Stimulated activated naive B cell treated with anti-CD40 and anti-IgM and Interleukin-4, amounts not matched to agents 10 μg/mL and 1 μg/mL and 100 μg/mL, for 72 hours (primary cell): ENCODE results near the gene PEX26.
"Not testable (repeated sequence)": the region's sequence is repeated elsewhere in the genome, so short reads cannot be mapped to it uniquely, and the experiment has no call there.

Experiments used
- ATAC-seq, 2 donors: fragments of 150-1000 bp; cut with Tn5 transposase; replicated peaks; 2 replicates each; pipeline ENCODE4 v1.10.0; 2021; ENCODE audit warnings: moderate library complexity in 1 of 2
- DNase-seq: peaks from one replicate; pipeline ENCODE4 v3.0.0; 2021
- H3K27ac Mint-ChIP-seq: one replicate; pipeline ENCODE4 v1.8.0; 2022; ENCODE audit warnings: mild to moderate bottlenecking, mixed read lengths
- H3K27me3 Mint-ChIP-seq, 2 donors: one replicate each; pipeline ENCODE4 v1.8.0; 2022; ENCODE audit warnings: mixed read lengths in 2 of 2
- H3K36me3 Mint-ChIP-seq, 2 donors: one replicate each; pipeline ENCODE4 v1.8.0; 2022; ENCODE audit warnings: mixed read lengths in 2 of 2, mild to moderate bottlenecking in 1 of 2
- H3K4me1 Mint-ChIP-seq, 2 donors: one replicate each; pipeline ENCODE4 v1.8.0; 2022; ENCODE audit warnings: mixed read lengths in 2 of 2, mild to moderate bottlenecking in 1 of 2
- H3K4me3 Mint-ChIP-seq, 2 donors: one replicate each; pipeline ENCODE4 v1.8.0; 2022; ENCODE audit warnings: mild to moderate bottlenecking in 2 of 2, mixed read lengths in 2 of 2, moderate library complexity in 1 of 2
- H3K9me3 Mint-ChIP-seq, 2 donors: one replicate each; pipeline ENCODE4 v1.8.0; 2022; ENCODE audit warnings: mixed read lengths in 2 of 2, mild to moderate bottlenecking in 1 of 2

Gene PEX26

GRCh38 chr22:18048441-18048898, 29.3 kb upstream of the PEX26 start:
- DNase-seq (no peak), ATAC-seq (no peak)
- Mint-ChIP-seq H3K4me1 (peaks cover 9% of the 10 kb centered on the region in 2 donors), H3K9me3 (no peaks in the 10 kb centered on the region), H3K27ac (no peak overlapping the region), H3K4me3 (peak overlapping the region; percentile 1 to 23), H3K36me3 (no peaks in the 10 kb centered on the region), H3K27me3 (peaks cover 5 to 6% of the 10 kb centered on the region in 2 donors)

GRCh38 chr22:18050065-18050464, 27.7 kb upstream of the PEX26 start:
- peaks cover 5 to 6% of the 10 kb centered on the region in 2 donors for H3K27me3 Mint-ChIP-seq
- no peak overlapping the region for H3K4me3 Mint-ChIP-seq
- ATAC-seq = no peak

GRCh38 chr22:18051113-18051512, 26.7 kb upstream of the PEX26 start:
- not testable (repeated sequence) for ATAC-seq, H3K27me3 Mint-ChIP-seq, H3K36me3 Mint-ChIP-seq, H3K27ac Mint-ChIP-seq, DNase-seq, H3K4me3 Mint-ChIP-seq, H3K9me3 Mint-ChIP-seq
- peaks cover 17 to 21% of the 10 kb centered on the region in 2 donors for H3K4me1 Mint-ChIP-seq

More at GRCh38 chr22:18050065-18050464, 27.7 kb upstream of the PEX26 start:
- no peak for DNase-seq
- no peak overlapping the region for H3K27ac Mint-ChIP-seq
- H3K4me1 Mint-ChIP-seq = peaks cover 12 to 17% of the 10 kb centered on the region in 2 donors
- no peaks in the 10 kb centered on the region for H3K36me3 Mint-ChIP-seq
- no peaks in the 10 kb centered on the region for H3K9me3 Mint-ChIP-seq

- H3K36me3 Mint-ChIP-seq, ATAC-seq, DNase-seq, H3K4me3 Mint-ChIP-seq, H3K9me3 Mint-ChIP-seq, H3K27me3 Mint-ChIP-seq, H3K27ac Mint-ChIP-seq: not testable (repeated sequence)
- H3K4me1 Mint-ChIP-seq = peaks cover 34 to 44% of the 10 kb centered on the region in 2 donors
Measured at GRCh38 chr22:18053216-18053946, 24.4 kb upstream of the PEX26 start.

GRCh38 chr22:18055619-18056160, 22.1 kb upstream of the PEX26 start:
- H3K4me3 Mint-ChIP-seq = no peak overlapping the region
- no peaks in the 10 kb centered on the region for H3K9me3 Mint-ChIP-seq
- peaks cover 44 to 57% of the 10 kb centered on the region in 2 donors for H3K4me1 Mint-ChIP-seq
- no peak for DNase-seq
- ATAC-seq = no peak
- peak overlapping the region; percentile 97 for H3K27ac Mint-ChIP-seq
- no peaks in the 10 kb centered on the region for H3K27me3 Mint-ChIP-seq
- H3K36me3 Mint-ChIP-seq = no peaks in the 10 kb centered on the region

- no peaks in the 10 kb centered on the region for H3K27me3 Mint-ChIP-seq
- ATAC-seq (peak; percentile 20 to 35), DNase-seq (no peak)
- H3K4me3 Mint-ChIP-seq = peak overlapping the region; percentile 58 to 74
- H3K4me1 Mint-ChIP-seq = peaks cover 47 to 60% of the 10 kb centered on the region in 2 donors
- peak overlapping the region; percentile 97 for H3K27ac Mint-ChIP-seq
- H3K9me3 Mint-ChIP-seq = no peaks in the 10 kb centered on the region
- H3K36me3 Mint-ChIP-seq = no peaks in the 10 kb centered on the region
Measured at GRCh38 chr22:18056161-18056666, 21.6 kb upstream of the PEX26 start.

GRCh38 chr22:18056807-18057474, 20.8 kb upstream of the PEX26 start:
- no peaks in the 10 kb centered on the region for H3K36me3 Mint-ChIP-seq
- H3K9me3 Mint-ChIP-seq = no peaks in the 10 kb centered on the region
- H3K4me3 Mint-ChIP-seq = peak overlapping the region; percentile 58 to 74
- peak; percentile 78 for DNase-seq
- peaks cover 47 to 62% of the 10 kb centered on the region in 2 donors for H3K4me1 Mint-ChIP-seq
- ATAC-seq = peak; percentile 80 to 83
- H3K27me3 Mint-ChIP-seq = no peaks in the 10 kb centered on the region
- H3K27ac Mint-ChIP-seq = peak overlapping the region; percentile 97

GRCh38 chr22:18057568-18058209, 20.1 kb upstream of the PEX26 start:
- peak; percentile 87 to 88 for ATAC-seq
- Mint-ChIP-seq H3K36me3 (no peaks in the 10 kb centered on the region), H3K4me3 (peak overlapping the region; percentile 58 to 74), H3K27me3 (no peaks in the 10 kb centered on the region), H3K4me1 (peaks cover 47 to 62% of the 10 kb centered on the region in 2 donors), H3K9me3 (no peaks in the 10 kb centered on the region), H3K27ac (peak overlapping the region; percentile 97)
- DNase-seq = peak; percentile 84

- Mint-ChIP-seq H3K4me1 (peaks cover 48 to 62% of the 10 kb centered on the region in 2 donors), H3K9me3 (no peaks in the 10 kb centered on the region), H3K4me3 (no peak overlapping the region), H3K27me3 (no peaks in the 10 kb centered on the region), H3K36me3 (no peaks in the 10 kb centered on the region), H3K27ac (peak overlapping the region; percentile 52)
- no peak for DNase-seq
- ATAC-seq = no peak
Measured at GRCh38 chr22:18058371-18059093, 19.3 kb upstream of the PEX26 start.

GRCh38 chr22:18059094-18059417, 18.7 kb upstream of the PEX26 start:
- H3K9me3 Mint-ChIP-seq = no peaks in the 10 kb centered on the region
- no peak overlapping the region for H3K27ac Mint-ChIP-seq
- DNase-seq (no peak), ATAC-seq (no peak)
- no peaks in the 10 kb centered on the region for H3K27me3 Mint-ChIP-seq
- no peak overlapping the region for H3K4me3 Mint-ChIP-seq
- peaks cover 48 to 64% of the 10 kb centered on the region in 2 donors for H3K4me1 Mint-ChIP-seq
- H3K36me3 Mint-ChIP-seq = no peaks in the 10 kb centered on the region

GRCh38 chr22:18059473-18059872, 18.3 kb upstream of the PEX26 start:
- no peak for ATAC-seq
- Mint-ChIP-seq H3K4me1 (peaks cover 47 to 64% of the 10 kb centered on the region in 2 donors), H3K9me3 (no peaks in the 10 kb centered on the region), H3K27ac (no peak overlapping the region), H3K4me3 (no peak overlapping the region), H3K27me3 (no peaks in the 10 kb centered on the region), H3K36me3 (no peaks in the 10 kb centered on the region)
- DNase-seq = no peak

- H3K36me3 Mint-ChIP-seq = no peaks in the 10 kb centered on the region
- peak overlapping the region; percentile 0 for H3K27ac Mint-ChIP-seq
- ATAC-seq (no peak), DNase-seq (no peak)
- H3K27me3 Mint-ChIP-seq = no peaks in the 10 kb centered on the region
- peaks cover 50 to 65% of the 10 kb centered on the region in 2 donors for H3K4me1 Mint-ChIP-seq
- H3K9me3 Mint-ChIP-seq = no peaks in the 10 kb centered on the region
- H3K4me3 Mint-ChIP-seq = no peak overlapping the region
Measured at GRCh38 chr22:18059991-18060390, 17.8 kb upstream of the PEX26 start.

GRCh38 chr22:18060646-18061620, 16.9 kb upstream of the PEX26 start:
- DNase-seq = no peak
- no peaks in the 10 kb centered on the region for H3K9me3 Mint-ChIP-seq
- ATAC-seq = no peak
- peaks cover 50 to 65% of the 10 kb centered on the region in 2 donors for H3K4me1 Mint-ChIP-seq
- no peaks in the 10 kb centered on the region for H3K36me3 Mint-ChIP-seq
- H3K27ac Mint-ChIP-seq = peak overlapping the region; percentile 22
- H3K4me3 Mint-ChIP-seq = no peak overlapping the region
- H3K27me3 Mint-ChIP-seq = no peaks in the 10 kb centered on the region
